Tibial nerve (tissue), 4 donors: ENCODE results near the gene RAB11FIP4. TPM values are rescaled to one million over a fixed set of nuclear protein-coding genes. Genes with fewer than 3 reads are reported as not detected.

Source experiments
- DNase-seq, 2 donors: peaks; one replicate each; pipeline ENCODE4 v3.0.0-alpha.2; 2019; ENCODE audit warnings: low spot score in 2 of 2
- H3K27ac ChIP-seq, 4 donors: fragments of 200-600 bp; sonication (generic) in 3 of 4; one replicate each; pipeline ENCODE4 v1.5.1; 2017 to 2019; ENCODE audit warnings: mild to moderate bottlenecking in 1 of 4
- H3K27me3 ChIP-seq, 2 donors: fragments of 200-600 bp; sonication (generic) in 1 of 2; one replicate each; pipeline versions ENCODE4 v1.5.1 to v1.6.0; 2017 to 2019
- H3K36me3 ChIP-seq, 3 donors: fragments of 200-600 bp; sonication (generic); one replicate each; pipeline ENCODE4 v1.5.1; 2018 to 2019
- H3K4me1 ChIP-seq, 4 donors: fragments of 200-600 bp; sonication (generic) in 3 of 4; one replicate each; pipeline ENCODE4 v1.5.1; 2017 to 2019
- H3K4me3 ChIP-seq, 4 donors: fragments of 200-600 bp; sonication (generic) in 3 of 4; one replicate each; pipeline ENCODE4 v1.5.1; 2017 to 2019; ENCODE audit warnings: mild to moderate bottlenecking in 1 of 4, moderate library complexity in 1 of 4
- H3K9me3 ChIP-seq, 4 donors: fragments of 200-600 bp; sonication (generic) in 3 of 4; one replicate each; pipeline ENCODE4 v1.5.1; 2017 to 2019
- CTCF ChIP-seq, 5 experiments: fragments of 200-600 bp in 3 of 5; fragments of 450-650 bp in 2 of 5; sonication (generic) in 3 of 5; IDR thresholded peaks; one replicate each; pipeline ENCODE4 v1.5.1; 2016 to 2019; ENCODE audit warnings: antibody characterized with exemption in 5 of 5, mild to moderate bottlenecking in 3 of 5, moderate library complexity in 2 of 5
- EP300 ChIP-seq, 2 donors: sonication (generic); formaldehyde crosslinking; IDR thresholded peaks; one replicate each; pipeline ENCODE4 v1.6.1; 2017; ENCODE audit warnings: antibody characterized with exemption in 2 of 2, mild to moderate bottlenecking in 1 of 2
- POLR2A ChIP-seq, 2 donors: fragments of 450-650 bp; IDR thresholded peaks; one replicate each; pipeline ENCODE4 v1.6.1; 2017; ENCODE audit warnings: antibody characterized with exemption in 2 of 2, mild to moderate bottlenecking in 2 of 2, moderate library complexity in 2 of 2
- WGBS, 2 donors: methylation state at CpG; one replicate each; pipeline ENCODE4 v1.1.5; 2018; 5-methylcytosine and 5-hydroxymethylcytosine counted together
- total RNA-seq, 4 donors: library from RNA; depleted of rRNA; stranded (reverse); fragments of >200 nt; gene quantifications; one replicate each; pipeline ENCODE4 v1.1.0, GENCODE V29; 2016

The RAB11FIP4 gene
- total RNA-seq, 4 donors from 2014 or later, result 2.7 to 6.9 (median 4.1) TPM

GRCh38 chr17:31446195-31446967, 54.9 kb downstream of the RAB11FIP4 start:
- TF ChIP-seq CTCF (IDR thresholded peaks at IDR 0.05), result no peak
- no peak for TF ChIP-seq EP300 (IDR thresholded peaks at IDR 0.05)
- TF ChIP-seq POLR2A (IDR thresholded peaks at IDR 0.05), result no peak
- 59 to 65% methylated on average over 13 of the region's 13 CpGs for WGBS, 2 donors
- H3K4me1 ChIP-seq, result no peaks in the 10 kb centered on the region
- H3K36me3 ChIP-seq, result no peaks in the 10 kb centered on the region
- no peak overlapping the region for H3K27ac ChIP-seq
- no peaks in the 10 kb centered on the region for H3K27me3 ChIP-seq
- no peaks in the 10 kb centered on the region for H3K9me3 ChIP-seq
- DNase-seq, result no peak
- no peak overlapping the region for H3K4me3 ChIP-seq

DNA sequence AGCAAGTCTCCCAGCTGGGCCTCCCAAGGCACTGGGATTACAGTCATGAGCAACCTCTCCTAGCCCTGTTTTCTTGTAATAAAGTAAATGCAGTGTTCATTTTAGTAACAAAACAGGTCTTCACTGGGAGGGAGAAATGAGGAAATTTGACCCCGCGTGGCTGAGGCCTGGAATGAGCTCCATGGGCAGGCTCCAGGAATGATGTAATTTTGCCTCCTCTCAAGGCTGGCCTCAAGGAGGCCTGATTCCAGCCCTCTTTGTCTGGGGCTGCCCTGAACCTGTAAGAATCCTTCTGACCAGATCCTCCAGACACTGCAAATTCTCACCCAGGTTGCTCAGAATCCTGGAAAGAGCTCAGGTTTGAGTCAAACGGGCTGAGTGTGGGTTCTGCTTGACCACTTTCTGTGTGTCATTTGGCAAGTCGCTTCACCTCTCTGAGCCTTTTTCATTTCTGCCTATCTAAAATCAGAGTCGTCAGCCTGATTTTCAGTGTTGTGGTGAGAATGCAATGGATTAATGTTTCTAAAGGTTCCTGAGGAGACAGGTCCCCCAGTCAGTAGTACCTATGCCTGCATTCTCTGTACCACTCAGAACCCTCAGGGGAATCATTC, 57.1 kb downstream of the RAB11FIP4 start:
- no peaks in the 10 kb centered on the region for H3K9me3 ChIP-seq
- TF ChIP-seq CTCF (IDR thresholded peaks at IDR 0.05) (no peak), POLR2A (IDR thresholded peaks at IDR 0.05) (no peak), EP300 (IDR thresholded peaks at IDR 0.05) (no peak)
- H3K27ac ChIP-seq, result no peak overlapping the region
- H3K4me3 ChIP-seq, result no peak overlapping the region
- DNase-seq, result no peak
- no peaks in the 10 kb centered on the region for H3K4me1 ChIP-seq
- WGBS, 2 donors, result 67 to 70% methylated on average over 5 of the region's 5 CpGs
- H3K36me3 ChIP-seq, result no peaks in the 10 kb centered on the region
- H3K27me3 ChIP-seq, result no peaks in the 10 kb centered on the region

GRCh38 chr17:31449111-31449510, 57.6 kb downstream of the RAB11FIP4 start:
- no peak overlapping the region for H3K4me3 ChIP-seq
- 73 to 82% methylated on average over 7 of the region's 7 CpGs for WGBS, 2 donors
- H3K27me3 ChIP-seq, result no peaks in the 10 kb centered on the region
- DNase-seq, result no peak
- no peaks in the 10 kb centered on the region for H3K9me3 ChIP-seq
- TF ChIP-seq CTCF (IDR thresholded peaks at IDR 0.05), result no peak
- TF ChIP-seq POLR2A (IDR thresholded peaks at IDR 0.05), result no peak
- TF ChIP-seq EP300 (IDR thresholded peaks at IDR 0.05), result no peak
- H3K4me1 ChIP-seq, result no peaks in the 10 kb centered on the region
- no peak overlapping the region for H3K27ac ChIP-seq
- no peaks in the 10 kb centered on the region for H3K36me3 ChIP-seq

DNA sequence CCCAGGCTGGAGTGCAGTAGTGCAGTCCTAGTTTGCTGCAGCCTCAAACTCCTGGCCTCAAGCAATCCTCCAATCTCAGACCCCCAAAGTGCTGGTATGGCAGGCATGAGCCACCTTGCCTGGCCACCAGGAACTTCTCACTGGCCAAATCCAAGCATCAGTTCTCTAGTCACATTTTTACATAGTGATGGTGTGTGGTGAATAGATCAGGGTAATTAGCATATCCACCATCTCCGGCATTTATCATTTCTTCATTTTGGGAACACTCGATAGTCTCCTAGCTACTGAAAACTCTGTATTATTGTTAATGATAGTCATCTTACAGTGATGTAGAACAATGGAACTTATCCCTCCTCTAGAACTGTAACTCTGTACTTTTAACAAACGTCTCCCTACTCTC, 58.3 kb downstream of the RAB11FIP4 start:
- TF ChIP-seq CTCF (IDR thresholded peaks at IDR 0.05) (no peak), POLR2A (IDR thresholded peaks at IDR 0.05) (no peak), EP300 (IDR thresholded peaks at IDR 0.05) (no peak)
- Histone ChIP-seq H3K36me3 (no peaks in the 10 kb centered on the region), H3K9me3 (no peaks in the 10 kb centered on the region), H3K27me3 (no peaks in the 10 kb centered on the region), H3K4me1 (no peaks in the 10 kb centered on the region), H3K4me3 (no peak overlapping the region), H3K27ac (no peak overlapping the region)
- no peak for DNase-seq
- 71 to 81% methylated on average over 3 of the region's 3 CpGs for whole genome bisulfite sequencing, 2 donors

DNA sequence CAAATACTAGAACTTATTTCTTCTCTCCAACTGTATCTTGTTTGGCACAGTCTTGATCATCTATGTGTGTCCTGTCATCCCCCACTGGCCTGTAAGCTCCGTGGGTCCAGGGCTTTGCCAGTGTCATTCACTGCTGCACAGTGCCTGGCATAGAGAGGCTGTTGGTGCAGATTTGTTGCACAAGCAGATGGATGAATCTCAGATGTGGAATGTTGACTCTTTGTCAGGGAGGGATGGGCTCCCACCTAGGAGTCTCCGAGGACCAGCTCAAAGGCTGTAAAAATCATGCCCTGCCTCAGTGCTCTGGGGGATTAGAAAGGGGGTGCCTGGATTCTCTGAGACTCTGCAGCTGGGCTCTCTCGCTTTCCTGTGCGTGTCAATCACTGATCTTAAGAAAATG, 60.6 kb downstream of the RAB11FIP4 start:
- H3K9me3 ChIP-seq, result no peaks in the 10 kb centered on the region
- H3K4me3 ChIP-seq, result no peak overlapping the region
- 72 to 77% methylated on average over 4 of the region's 4 CpGs for WGBS, 2 donors
- no peak overlapping the region for H3K27ac ChIP-seq
- H3K4me1 ChIP-seq, result no peaks in the 10 kb centered on the region
- DNase-seq, result no peak
- TF ChIP-seq POLR2A (IDR thresholded peaks at IDR 0.05), result no peak
- TF ChIP-seq EP300 (IDR thresholded peaks at IDR 0.05), result no peak
- TF ChIP-seq CTCF (IDR thresholded peaks at IDR 0.05), result no peak
- H3K27me3 ChIP-seq, result no peaks in the 10 kb centered on the region
- H3K36me3 ChIP-seq, result no peaks in the 10 kb centered on the region
